ENCODE measurements around the gene OR10V1.
A peak's percentile ranks its signal among the peaks of the same experiment; 100 is the strongest.
"Not testable (repeated sequence)": the region's sequence is repeated elsewhere in the genome, so short reads cannot be mapped to it uniquely, and the experiment has no call there.

OR10V1 gene

DNA sequence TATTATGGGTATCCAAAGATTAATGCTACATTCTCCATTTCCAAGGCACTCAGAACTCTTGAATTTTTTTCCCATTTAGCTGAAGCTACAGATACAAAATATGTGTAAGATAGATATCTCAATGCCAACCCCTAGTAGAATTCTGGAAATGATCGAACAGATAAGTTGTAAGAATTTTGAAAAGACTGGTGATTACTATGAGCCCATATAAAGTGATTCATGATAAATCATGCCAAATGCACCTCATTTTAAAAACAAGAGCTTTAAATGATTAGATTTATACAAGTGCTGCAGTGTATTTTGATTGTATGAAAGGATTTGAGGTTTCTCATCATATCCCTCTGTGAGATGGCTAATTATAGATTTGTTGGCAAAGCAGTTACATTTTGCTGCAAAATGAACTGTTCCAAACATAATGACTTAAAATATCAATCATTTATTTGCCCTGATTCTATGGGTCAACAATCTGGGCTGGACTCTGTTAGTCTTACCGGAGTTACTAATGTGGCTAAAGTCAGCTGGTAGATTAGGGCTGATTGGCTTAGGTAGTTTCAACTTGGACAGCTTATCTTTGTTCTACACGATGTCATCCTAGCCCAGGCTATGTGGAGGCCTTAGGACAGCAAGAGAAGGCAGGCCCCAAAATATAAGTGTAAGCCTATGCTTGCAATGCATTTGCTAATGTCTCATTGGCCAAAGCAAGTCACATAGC lies 3.4 kb downstream of the OR10V1 start:
- FAIRE-seq (no peak), DNase-seq (ENCODE audit: low spot score) (no peak)

DNA sequence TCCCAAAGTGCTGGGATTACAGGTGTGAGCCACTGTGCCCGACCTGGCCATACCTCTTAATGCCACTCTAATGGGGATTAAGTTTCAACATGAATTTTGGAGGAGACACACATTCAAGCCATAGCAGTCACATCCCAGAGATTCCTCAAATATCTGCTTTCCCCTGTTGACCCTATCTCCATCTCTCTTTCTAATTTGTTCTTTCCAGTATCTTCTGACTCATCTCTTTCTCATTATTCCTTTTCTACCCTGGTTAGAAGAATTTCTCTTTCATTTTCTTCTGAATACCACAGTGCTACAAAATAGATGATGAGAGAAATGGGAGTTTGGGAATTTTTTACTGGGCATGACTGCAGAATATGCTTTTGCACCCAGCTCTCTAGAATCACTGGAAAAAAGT lies 5.1 kb downstream of the OR10V1 start:
- DNase-seq (ENCODE audit: low spot score), result peak; percentile 45
- peak; percentile 31 for FAIRE-seq

DNA sequence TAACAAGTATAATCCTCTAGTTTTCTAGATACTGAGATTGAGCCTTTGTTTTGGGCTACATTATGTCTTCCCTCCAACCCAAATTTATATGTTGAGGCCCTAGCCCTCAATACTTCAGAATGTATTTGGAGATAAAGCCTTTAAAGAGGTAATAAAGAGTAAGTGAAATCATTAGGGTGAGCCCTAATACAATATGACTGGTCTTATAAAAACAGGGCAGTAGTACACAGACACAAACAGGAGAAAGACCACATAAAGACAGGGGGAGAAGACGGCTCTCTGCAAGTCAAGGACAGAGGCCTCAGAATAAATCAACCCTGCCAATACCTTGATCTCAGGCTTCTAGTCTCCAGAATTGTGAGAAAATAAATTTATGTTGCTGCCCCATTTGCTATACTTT lies 6.3 kb downstream of the OR10V1 start:
- DNase-seq (ENCODE audit: low spot score) (no peak), FAIRE-seq (no peak)

DNA sequence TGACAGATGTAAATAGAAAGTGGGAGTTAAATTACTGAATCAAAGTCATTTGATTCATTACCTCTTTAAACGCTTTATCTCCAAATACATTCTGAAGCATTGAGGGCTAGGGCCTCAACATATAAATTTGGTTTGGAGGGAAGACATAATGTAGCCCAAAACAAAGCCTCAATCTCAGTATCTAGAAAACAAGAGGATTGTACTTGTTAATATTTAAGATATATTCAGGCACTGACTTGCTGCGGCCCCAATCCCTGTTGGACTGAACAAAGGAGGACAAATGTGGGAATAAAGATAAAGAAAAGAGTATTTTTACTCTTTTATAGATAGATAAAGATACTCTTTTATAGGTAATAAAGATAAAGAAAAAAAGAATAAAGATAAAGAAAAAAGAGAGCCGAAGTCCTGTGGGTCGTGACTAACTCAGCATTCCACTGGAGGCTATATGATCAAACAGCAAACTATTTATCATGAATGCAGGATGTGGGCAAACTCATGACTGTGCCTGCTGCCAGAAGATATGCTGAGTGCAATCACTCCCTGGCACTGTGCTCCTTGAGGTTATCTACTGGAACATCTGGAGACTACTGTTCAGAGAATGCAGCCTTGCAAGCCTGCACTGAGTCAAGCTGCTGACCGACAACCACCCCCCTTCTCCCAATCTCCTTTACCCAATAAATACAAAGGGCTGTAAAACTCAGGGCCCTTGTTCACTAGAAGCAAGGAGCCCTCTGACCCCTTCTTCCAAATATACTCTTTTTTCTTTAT lies 6.9 kb downstream of the OR10V1 start:
- DNase-seq (ENCODE audit: low spot score), result peak; percentile 91
- FAIRE-seq, result peak; percentile 94

DNA sequence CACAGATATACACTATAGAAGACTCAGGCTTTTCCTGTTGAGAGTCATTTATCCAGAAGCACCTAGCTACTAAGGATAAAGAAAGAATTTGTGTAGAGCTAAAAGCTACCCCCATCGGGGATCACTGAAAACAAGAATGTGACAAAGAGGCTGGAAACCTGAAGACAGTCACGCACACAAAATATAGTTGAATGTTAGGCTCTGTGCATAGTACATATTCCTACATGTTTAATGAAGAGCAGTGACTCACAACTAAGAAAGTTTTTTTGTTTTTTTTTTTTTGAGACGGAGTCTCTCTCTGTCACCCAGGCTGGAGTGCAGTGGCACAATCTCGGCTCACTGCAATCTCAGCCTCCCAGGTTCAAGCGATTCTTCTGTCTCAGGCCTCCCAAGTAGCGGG lies 8.4 kb downstream of the OR10V1 start:
- DNase-seq (ENCODE audit: low spot score) (no peak), FAIRE-seq (no peak)

DNA sequence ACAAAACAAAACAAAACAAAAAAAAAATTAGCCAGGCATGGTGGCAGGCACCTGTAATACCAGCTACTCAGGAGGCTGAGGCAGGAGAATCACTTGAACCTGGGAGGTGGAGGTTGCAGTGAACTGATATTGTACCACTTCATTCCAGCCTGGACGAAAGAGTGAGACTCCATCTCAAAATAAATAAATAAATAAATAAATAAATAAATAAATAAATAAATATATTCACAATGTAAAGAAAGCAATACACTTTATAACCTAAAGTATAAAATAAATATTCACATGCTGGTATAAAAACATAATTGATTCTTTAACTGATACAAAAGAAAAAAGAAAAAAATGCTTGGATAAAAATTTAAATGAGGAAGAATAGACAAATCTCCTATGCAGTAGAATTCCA lies 10.1 kb downstream of the OR10V1 start:
- not testable (repeated sequence) for DNase-seq (ENCODE audit: low spot score); FAIRE-seq

DNA sequence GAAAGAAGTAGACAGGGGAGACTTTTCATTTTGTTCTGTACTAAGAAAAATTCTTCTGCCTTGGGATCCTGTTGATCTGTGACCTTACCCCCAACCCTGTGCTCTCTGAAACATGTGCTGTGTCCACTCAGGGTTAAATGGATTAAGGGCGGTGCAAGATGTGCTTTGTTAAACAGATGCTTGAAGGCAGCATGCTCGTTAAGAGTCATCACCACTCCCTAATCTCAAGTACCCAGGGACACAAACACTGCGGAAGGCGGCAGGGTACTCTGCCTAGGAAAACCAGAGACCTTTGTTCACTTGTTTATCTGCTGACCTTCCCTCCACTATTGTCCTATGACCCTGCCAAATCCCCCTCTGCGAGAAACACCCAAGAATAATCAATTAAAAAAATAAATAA lies 13.5 kb downstream of the OR10V1 start:
- FAIRE-seq; DNase-seq (ENCODE audit: low spot score): not testable (repeated sequence)

DNA sequence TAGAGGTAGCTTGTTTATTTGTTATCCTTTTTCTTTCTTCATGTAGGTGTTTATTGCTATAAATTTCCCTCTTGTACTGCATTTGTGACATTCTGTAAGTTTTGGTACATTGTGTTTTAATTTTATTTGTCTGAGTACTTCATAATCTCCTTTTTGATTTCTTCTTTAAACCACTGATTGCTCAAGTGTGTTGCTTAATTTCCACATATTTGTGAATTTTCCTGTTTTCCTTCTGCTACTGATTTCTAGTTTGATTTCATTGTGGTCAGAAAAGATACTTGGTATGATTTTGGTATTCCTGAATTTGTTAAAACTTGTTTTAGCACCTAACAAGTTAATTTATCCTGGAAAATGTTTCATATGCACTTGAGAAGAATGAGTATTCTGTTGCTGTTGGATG lies 15.1 kb downstream of the OR10V1 start:
- DNase-seq (ENCODE audit: low spot score) (no peak), FAIRE-seq (no peak)

DNA sequence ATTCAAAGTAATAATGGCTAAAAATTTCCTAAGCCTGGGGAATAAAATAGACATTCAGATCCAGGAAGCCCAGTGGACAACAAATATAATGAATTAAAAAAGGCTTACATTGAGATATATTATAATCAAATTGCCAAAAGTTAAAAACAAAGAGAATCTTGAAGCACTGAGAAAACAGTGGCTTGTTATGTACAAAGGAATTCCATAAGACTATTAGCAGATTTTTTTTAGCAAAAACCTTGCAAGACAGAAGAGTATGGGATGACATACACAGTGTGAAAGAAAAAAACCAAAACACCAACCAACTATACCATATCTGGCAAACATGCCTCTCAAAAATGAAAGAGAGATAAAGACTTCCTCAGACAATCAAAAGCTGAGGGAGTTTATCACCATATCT lies 20.7 kb downstream of the OR10V1 start:
- FAIRE-seq, result no peak
- DNase-seq (ENCODE audit: low spot score), result no peak

DNA sequence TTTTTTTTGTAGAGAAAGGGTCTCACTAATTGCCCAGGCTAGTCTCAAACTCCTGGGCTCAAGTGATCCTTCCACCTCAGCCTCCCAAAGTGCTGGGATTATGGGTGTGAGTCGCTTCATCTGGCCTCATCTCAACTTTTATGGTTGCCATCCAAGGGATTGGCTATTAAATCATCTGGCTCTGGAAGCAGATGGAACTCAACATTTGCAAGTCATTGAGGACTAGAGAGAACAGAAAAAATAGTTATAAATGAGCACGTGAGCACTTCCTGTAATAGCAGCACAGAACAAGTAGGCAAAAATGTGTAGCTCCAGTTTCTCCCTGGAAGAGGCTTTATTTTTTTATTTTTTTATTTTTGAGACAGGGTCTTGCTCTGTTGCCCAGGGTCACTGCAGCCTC lies 22.5 kb downstream of the OR10V1 start:
- DNase-seq (ENCODE audit: low spot score) (no peak), FAIRE-seq (no peak)

DNA sequence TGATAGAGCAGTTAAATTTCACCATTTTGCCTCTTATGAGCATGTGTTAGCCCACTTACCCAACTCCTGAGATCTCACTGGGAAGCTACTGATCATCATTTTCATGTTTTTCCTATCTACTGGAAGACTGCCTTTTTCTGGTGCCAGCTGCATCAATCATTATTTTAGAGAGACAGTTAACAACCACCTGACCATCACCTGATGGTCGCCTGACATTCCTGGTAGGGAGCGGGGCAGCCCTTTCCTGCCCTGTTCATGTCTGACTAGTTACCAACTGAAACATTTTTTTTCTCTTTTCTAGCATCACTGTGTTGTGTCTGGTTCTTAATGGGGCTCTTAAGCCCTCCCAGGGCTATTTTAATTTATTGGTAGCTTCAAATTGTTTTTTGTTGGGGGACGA lies 24.6 kb downstream of the OR10V1 start:
- FAIRE-seq, result no peak

DNA sequence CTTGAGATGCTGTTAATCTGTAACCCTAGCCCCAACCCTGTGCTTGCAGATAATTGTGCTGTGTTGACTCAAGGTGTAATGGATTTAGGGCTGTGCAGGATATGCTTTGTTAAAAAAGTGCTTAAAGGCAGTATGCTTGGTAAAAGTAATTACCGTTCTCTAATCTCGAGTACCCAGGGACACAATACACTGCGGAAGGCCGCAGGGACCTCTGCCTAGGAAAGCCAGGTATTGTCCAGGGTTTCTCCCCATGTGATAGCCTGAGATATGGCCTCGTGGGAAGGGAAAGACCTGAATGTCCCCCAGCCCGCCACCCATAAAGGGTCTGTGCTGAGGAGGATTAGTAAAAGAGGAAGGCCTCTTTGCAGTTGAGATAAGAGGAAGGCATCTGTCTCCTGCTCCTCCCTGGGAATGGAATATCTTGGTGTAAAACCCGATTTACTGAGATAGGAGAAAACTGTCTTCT lies 32.4 kb downstream of the OR10V1 start:
- not testable (repeated sequence) for DNase-seq (ENCODE audit: low spot score); FAIRE-seq

More for the DNA sequence above, 24.6 kb downstream of the OR10V1 start:
- no peak for DNase-seq (ENCODE audit: low spot score)

DNA sequence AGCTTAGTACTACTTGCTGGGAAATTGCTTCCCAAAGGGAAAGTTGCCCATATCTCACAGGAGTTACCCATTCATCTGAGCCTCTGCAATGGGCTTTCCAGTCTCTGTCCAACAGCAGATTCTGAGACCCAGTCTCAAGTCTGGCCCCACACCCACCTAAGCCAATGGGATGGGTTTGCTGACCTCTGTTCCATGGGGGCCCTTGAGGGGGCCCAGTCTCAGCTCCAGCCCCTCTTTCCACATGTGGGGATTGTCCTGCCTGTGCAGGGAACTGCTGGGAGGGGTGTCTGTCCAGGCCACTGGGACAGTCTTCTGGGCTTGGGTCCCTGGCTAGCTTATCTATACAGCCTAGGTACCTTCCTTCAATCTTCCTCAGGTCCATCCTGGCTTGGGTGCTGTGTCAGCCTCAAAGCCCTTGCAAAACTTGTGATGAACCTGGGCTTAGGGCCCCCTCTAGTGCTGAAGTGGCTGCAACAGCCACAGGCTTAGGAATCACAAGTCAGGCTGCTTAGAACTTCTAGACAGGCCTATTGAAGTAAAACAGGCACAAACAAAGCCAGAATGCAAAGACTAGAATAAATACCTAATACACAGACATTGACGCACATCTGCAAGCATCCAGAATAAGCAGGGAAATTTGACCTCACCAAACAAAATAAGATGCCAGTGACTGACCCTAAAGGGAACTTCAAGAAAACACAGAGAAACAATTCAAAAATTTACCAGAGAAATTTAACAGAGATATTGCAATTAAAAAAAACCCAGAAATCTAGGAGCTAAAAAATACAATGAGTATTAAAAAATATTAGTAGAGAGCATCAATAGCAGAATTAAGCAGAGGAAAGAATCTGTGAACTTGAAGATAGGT lies 33.1 kb downstream of the OR10V1 start:
- DNase-seq (ENCODE audit: low spot score), result peak; percentile 40
- no peak for FAIRE-seq

DNA sequence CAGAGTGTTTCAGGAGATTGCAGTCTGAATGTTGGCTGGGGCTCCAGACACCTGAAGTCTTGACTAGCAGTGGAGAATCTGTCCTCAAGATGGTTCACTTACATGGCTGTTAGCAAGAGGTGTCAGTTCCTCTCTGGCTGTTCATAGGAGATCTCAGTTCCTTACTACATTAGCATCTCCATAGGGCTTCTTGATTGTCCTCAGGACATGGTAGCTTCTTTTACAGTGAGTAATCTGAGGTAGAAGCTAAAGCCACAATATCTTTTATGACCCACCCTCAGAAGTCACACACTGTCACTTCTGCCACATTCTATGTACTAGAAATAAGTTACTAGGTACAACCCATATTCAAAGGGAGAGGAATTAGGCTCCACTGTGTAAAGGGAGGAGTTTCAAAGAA lies 34.3 kb downstream of the OR10V1 start:
- no peak for DNase-seq (ENCODE audit: low spot score)
- no peak for FAIRE-seq

DNA sequence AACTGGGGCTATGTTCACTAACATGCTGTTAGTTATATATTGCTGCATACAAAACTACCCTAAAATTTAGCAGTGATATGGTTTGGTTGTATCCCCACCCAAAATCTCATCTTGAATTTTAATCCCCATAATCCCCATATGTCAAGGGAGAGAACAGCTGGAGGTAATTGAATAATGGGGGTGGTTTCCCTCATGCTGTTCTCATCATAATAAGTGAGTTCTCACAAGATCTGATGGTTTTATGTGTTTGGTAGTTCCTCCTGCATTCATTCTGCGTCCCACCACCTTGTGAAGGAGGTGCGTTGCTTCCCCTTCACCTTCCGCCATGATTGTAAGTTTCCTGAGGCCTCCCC lies 34.9 kb downstream of the OR10V1 start:
- DNase-seq (ENCODE audit: low spot score), result no peak
- no peak for FAIRE-seq

DNA sequence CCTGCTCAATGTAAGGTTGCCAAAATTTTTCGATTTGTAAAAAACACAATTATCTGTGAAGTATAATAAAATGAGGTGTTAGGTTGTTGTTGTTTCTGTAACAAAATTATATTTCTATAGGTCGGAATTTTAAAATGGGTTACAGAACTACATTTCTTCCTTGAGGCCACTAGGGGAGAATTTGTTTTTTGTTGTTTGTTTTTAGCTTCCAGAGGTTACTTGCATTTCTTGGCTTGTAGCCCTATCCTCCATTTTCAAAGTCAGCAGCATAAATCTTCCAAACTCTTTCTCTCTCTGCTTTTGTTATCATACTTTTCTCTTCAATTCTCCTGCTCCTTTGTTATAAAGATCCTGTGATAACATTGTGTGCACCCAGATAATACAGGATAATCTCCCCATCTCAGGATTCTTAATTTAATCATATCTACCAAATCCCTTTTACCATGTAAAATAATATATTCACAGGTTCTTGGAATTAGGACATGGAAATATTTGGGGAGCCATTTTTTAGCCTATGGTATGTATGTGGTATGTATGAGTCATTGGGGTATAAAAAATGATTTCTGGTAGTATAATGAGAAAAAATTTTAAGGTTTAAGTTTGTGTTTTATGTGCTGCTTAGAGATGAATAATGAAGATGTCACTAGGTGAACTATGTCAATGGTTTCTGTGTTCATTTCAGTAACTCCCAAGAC lies 35.4 kb downstream of the OR10V1 start:
- DNase-seq (ENCODE audit: low spot score), result no peak
- FAIRE-seq, result no peak

DNA sequence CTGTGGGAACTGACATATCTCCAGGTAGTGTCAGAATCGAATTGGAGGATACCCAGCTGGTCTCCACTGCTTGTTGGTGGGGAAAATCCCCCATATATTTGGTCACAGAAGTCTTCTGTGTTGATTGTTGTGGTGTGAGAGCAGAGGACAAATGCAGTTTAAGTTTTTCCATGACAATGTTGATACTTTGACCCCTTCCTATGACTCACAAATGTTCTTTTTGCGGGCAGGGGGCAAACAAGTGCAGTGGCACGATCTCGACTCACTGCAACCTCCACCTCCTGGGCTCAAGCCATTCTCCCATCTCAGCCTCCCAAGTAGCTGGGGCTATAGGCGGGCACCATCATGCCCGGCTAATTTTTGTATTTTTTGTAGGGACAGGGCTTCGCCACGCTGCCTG lies 37.4 kb downstream of the OR10V1 start:
- DNase-seq (ENCODE audit: low spot score), result no peak
- no peak for FAIRE-seq

DNA sequence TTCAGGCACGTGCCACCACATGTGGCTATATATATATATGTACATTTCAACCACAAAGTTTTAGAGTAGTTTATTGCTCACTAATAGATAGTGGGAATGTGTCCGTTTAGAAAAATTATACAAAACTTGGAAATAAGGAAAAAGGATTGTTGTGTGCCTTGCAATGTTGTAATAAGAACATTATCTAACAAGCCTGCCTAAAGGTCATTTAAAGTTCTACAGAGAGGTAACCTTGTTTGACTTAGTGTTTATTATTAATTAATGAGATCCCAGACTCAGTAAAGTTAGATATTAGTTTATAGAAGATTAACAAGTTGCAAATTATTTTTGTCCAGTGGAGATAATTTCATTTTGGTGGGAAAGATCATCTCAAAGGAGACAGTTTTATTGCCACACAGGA lies 39.4 kb downstream of the OR10V1 start:
- no peak for FAIRE-seq
- DNase-seq (ENCODE audit: low spot score), result no peak

DNA sequence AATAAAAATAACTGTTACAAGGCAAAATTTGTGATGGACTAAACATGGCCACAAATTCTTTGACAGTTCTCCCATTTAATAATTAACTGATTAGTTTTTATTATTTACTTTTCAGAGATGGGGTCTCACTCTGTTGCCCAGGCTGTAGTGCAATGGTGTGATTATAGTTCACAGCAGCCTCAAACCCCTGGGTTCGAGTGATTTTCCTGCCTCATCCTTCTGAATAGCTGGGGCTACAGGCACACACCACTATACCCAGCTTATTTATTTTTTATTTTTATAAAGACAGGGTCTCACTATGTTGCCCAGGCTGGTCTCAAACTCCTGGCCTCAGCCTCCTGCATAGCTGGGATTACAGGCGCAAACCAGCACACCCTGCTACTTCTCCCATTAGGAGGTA lies 40.4 kb downstream of the OR10V1 start:
- FAIRE-seq (no peak), DNase-seq (ENCODE audit: low spot score) (no peak)

DNA sequence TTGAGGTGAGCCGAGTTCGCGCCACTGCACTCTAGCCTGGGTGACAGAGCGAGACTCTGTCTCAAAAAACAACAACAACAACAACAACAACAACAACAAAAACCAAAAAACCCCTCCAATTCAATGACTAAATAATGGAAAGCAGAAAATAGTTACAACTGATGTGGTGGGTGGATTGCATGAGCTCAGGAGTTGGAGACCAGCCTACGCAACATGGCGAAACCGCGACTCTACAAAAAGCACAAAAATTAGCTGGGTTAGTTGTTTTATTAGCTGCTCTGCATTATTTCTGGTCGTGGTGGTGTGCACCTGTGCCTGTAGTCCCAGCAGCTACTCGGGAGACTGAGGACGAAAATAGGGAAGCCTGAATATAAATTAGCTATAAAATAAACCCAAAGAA lies 42.2 kb downstream of the OR10V1 start:
- FAIRE-seq, result no peak
- DNase-seq (ENCODE audit: low spot score), result no peak

DNA sequence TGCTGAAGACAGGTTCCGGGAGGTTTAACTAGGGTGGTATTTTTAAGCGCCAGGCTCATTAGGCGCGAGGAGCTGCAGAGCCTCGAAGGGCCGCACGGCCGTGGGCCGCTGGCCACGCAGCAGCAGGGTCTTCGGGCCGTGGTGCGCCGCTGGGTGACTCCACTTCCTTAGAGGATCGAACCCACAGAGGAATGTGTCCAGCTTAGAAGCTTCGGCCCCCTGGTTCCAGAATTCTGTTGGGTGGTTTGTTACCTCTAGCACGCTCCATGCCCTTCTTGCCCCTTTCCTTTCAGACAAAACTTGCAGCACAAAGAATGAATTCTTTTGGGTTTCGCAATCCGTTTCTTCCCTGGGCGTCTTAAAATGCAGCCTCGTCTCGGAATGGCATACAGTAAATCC lies 44.0 kb downstream of the OR10V1 start:
- no peak for FAIRE-seq
- no peak for DNase-seq (ENCODE audit: low spot score)

Data from RCC 7860 (cell line).